Cardiac fibroblast (primary cell): ENCODE data around the gene THPO.

Experiments used
- DNase-seq, 2 donors: peaks; one replicate each; pipeline versions ENCODE4 v3.0.0 to v3.0.0-alpha.2; 2010; ENCODE audit warnings: low read depth in 2 of 2
- H3K4me3 ChIP-seq, 2 donors: replicated peaks in 1 of 2; 1 replicate in 1 of 2; 2 replicates in 1 of 2; pipeline ENCODE4 v1.5.1; 2011; ENCODE audit warnings: low read depth in 2 of 2, low read length in 2 of 2, mild to moderate bottlenecking in 2 of 2, moderate library complexity in 1 of 2
- CTCF ChIP-seq: IDR thresholded peaks from one replicate; pipeline ENCODE4 v1.5.1; 2011; ENCODE audit warnings: low read depth, mild to moderate bottlenecking, low read length, inconsistent platforms

Gene THPO

GRCh38 chr3:184350618-184351017 is 27.4 kb downstream of the THPO start:
- no peak for DNase-seq
- TF ChIP-seq CTCF, result no peak
- no peak overlapping the region for H3K4me3 ChIP-seq

GRCh38 chr3:184349563-184350470 is 28.2 kb downstream of the THPO start:
- H3K4me3 ChIP-seq, result no peak overlapping the region
- no peak for TF ChIP-seq CTCF
- DNase-seq, result no peak

- no peak overlapping the region for H3K4me3 ChIP-seq
- DNase-seq, result no peak
- no peak for TF ChIP-seq CTCF
Measured at GRCh38 chr3:184348057-184348382, 30.0 kb downstream of the THPO start.

GRCh38 chr3:184347321-184348056 is 30.5 kb downstream of the THPO start:
- no peak for TF ChIP-seq CTCF
- DNase-seq, result peak in 1 of 2 donors; percentile 63
- no peak overlapping the region for H3K4me3 ChIP-seq

- no peak for DNase-seq
- no peak for TF ChIP-seq CTCF
Measured at GRCh38 chr3:184346480-184347190, 31.4 kb downstream of the THPO start.

GRCh38 chr3:184345317-184346144 is 32.5 kb downstream of the THPO start:
- TF ChIP-seq CTCF, result peak; percentile 60
- DNase-seq, result peak; percentile 67 to 70
- H3K4me3 ChIP-seq, result no peak overlapping the region

More at GRCh38 chr3:184346480-184347190, 31.4 kb downstream of the THPO start:
- no peak overlapping the region for H3K4me3 ChIP-seq
